ENCODE data around the gene APOL1. TPM values are rescaled to one million over a fixed set of nuclear protein-coding genes. Genes with fewer than 3 reads are reported as not detected.
A peak's percentile ranks its signal among the peaks of the same experiment; 100 is the strongest.
"Not testable (repeated sequence)": the region's sequence is repeated elsewhere in the genome, so short reads cannot be mapped to it uniquely, and the experiment has no call there.

The APOL1 gene
- total RNA-seq, 1 donor from 2014 or later = 99.8 TPM

GRCh38 chr22:36243986-36244385 is 8.9 kb upstream of the APOL1 start:
- ATAC-seq (no peak), DNase-seq (ENCODE audit: low spot score) (peak; percentile 41)

GRCh38 chr22:36244522-36245391 is 8.2 kb upstream of the APOL1 start:
- DNase-seq (ENCODE audit: low spot score) (peak; percentile 44), ATAC-seq (no peak)

- peak; percentile 91 for ATAC-seq
- peak; percentile 63 for DNase-seq (ENCODE audit: low spot score)
Measured at GRCh38 chr22:36245805-36246356, 7.1 kb upstream of the APOL1 start.

GRCh38 chr22:36246718-36247117 is 6.2 kb upstream of the APOL1 start:
- ATAC-seq = no peak
- peak; percentile 28 for DNase-seq (ENCODE audit: low spot score)

GRCh38 chr22:36247955-36248354 is 5.0 kb upstream of the APOL1 start:
- DNase-seq (ENCODE audit: low spot score) (no peak), ATAC-seq (no peak)

GRCh38 chr22:36249160-36249559 is 3.8 kb upstream of the APOL1 start:
- ATAC-seq (no peak), DNase-seq (ENCODE audit: low spot score) (no peak)

- DNase-seq (ENCODE audit: low spot score); ATAC-seq: not testable (repeated sequence)
Measured at GRCh38 chr22:36250292-36250960, 2.5 kb upstream of the APOL1 start.

- not testable (repeated sequence) for DNase-seq (ENCODE audit: low spot score); ATAC-seq
Measured at GRCh38 chr22:36251979-36252608, 839 bp upstream of the APOL1 start.

- no peak for DNase-seq (ENCODE audit: low spot score)
- ATAC-seq = peak; percentile 59
Measured at GRCh38 chr22:36253523-36254490, 874 bp downstream of the APOL1 start.

- ATAC-seq; DNase-seq (ENCODE audit: low spot score): not testable (repeated sequence)
Measured at GRCh38 chr22:36255572-36255971, 2.6 kb downstream of the APOL1 start.

- DNase-seq (ENCODE audit: low spot score) (no peak), ATAC-seq (no peak)
Measured at GRCh38 chr22:36256478-36256877, 3.5 kb downstream of the APOL1 start.

GRCh38 chr22:36257308-36257707 is 4.4 kb downstream of the APOL1 start:
- ATAC-seq (no peak), DNase-seq (ENCODE audit: low spot score) (no peak)

GRCh38 chr22:36257948-36258670 is 5.2 kb downstream of the APOL1 start:
- no peak for ATAC-seq
- DNase-seq (ENCODE audit: low spot score) = no peak

- no peak for ATAC-seq
- no peak for DNase-seq (ENCODE audit: low spot score)
Measured at GRCh38 chr22:36258701-36259614, 6.0 kb downstream of the APOL1 start.

GRCh38 chr22:36259615-36260300 is 6.8 kb downstream of the APOL1 start:
- no peak for DNase-seq (ENCODE audit: low spot score)
- ATAC-seq = no peak

GRCh38 chr22:36261675-36262074 is 8.7 kb downstream of the APOL1 start:
- DNase-seq (ENCODE audit: low spot score); ATAC-seq: not testable (repeated sequence)

- DNase-seq (ENCODE audit: low spot score) = not testable (repeated sequence)
Measured at GRCh38 chr22:36262307-36262706, 9.4 kb downstream of the APOL1 start.

GRCh38 chr22:36263216-36263673 is 10.3 kb downstream of the APOL1 start:
- peak; percentile 86 for DNase-seq (ENCODE audit: low spot score)
- peak; percentile 90 for ATAC-seq

More at GRCh38 chr22:36262307-36262706, 9.4 kb downstream of the APOL1 start:
- ATAC-seq = not testable (repeated sequence)

All from left lobe of liver (tissue), 2 donors.